Jurkat, Clone E6-1 (cell line): ENCODE results near the gene TMOD1.

Source experiments
- DNase-seq: peaks from one replicate; pipeline ENCODE4 v3.0.0-alpha.2; 2011; ENCODE audit warnings: low read depth, low spot score
- H3K4me3 ChIP-seq: 2 replicates; pipeline ENCODE4 v1.5.1; 2011; ENCODE audit warnings: mild to moderate bottlenecking, low read length, control low read depth, moderate library complexity

TMOD1 gene

DNA sequence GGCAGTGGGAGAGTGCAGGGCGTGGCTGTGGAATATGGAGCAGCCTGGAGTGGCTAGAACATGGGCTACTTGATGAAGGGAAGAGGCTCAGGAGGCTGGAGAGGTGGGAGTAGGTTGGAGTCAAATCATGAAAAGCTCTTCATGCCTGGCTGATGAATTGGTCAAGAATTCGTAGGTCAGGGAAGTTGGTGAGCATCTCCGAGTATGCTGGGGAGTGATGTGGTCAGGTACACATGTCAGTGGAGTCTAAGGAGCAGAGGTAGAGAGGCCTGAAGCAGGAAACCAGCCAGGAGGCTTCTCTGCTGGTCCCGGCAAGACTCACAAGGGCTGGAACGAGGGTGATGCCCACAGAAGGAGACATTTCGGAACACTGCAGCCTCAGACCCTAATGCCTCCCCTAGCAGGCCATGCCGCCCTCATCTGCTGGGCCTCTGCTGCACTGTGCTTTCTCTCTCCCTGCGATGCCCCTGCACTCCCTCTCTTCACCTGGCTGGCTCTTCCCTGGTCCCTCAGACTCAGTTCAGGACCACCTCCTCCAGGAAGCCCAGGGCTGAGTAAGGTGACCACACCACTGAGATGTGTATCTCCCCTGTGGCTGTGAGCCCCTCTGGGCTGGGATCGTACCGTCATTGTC lies 33.6 kb downstream of the TMOD1 start:
- no peak for DNase-seq

GRCh38 chr9:97535771-97536170 lies 34.3 kb downstream of the TMOD1 start:
- DNase-seq, result no peak
- H3K4me3 ChIP-seq, result no peak overlapping the region

More for the DNA sequence above, 33.6 kb downstream of the TMOD1 start:
- H3K4me3 ChIP-seq, result no peak overlapping the region

- no peak overlapping the region for H3K4me3 ChIP-seq
- no peak for DNase-seq
Observed at GRCh38 chr9:97536480-97536879, 35.0 kb downstream of the TMOD1 start.

DNA sequence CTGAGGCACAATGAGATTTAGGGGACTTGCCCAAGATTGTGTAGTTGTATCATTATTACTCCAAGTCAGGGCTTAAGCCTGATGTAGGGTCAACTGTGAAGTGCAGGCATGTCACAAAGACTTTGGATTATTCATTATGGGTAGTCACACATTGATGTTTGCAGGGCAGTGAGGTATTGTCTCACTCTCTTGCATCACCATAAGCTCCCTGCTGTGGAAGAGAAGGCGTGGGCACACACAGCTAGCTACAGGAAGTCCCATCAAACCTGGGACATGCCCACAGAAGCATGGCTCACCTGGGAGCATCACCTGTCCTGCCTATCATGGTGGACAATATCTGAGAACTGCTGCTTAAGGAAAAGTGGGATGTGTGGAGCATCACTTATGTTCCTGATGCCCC lies 42.1 kb downstream of the TMOD1 start:
- DNase-seq, result no peak

DNA sequence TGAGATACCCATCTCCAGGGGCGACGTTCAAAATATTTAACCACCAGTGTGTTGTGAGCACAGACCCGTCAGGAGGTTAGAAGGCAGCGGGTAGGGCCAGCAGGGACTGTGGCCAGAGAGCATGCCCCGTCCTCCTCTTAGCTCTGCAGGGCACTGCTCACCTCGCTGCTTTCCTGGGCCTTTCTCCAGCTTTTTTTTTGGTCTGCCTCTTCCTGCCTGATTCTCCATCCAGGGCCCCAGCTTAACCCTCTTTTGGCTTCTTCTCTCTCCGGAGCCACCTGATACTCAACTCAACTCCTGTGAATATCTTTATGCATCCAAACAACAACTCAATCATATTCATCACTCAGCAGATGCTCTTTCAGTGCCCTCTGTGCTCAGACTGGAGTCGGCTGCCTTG lies 44.0 kb downstream of the TMOD1 start:
- no peak for DNase-seq
- no peak overlapping the region for H3K4me3 ChIP-seq

More for the DNA sequence above, 42.1 kb downstream of the TMOD1 start:
- no peak overlapping the region for H3K4me3 ChIP-seq

GRCh38 chr9:97547098-97547829 lies 45.8 kb downstream of the TMOD1 start:
- DNase-seq, result no peak
- H3K4me3 ChIP-seq, result no peak overlapping the region

GRCh38 chr9:97548379-97548778 lies 46.9 kb downstream of the TMOD1 start:
- DNase-seq, result no peak
- H3K4me3 ChIP-seq, result no peak overlapping the region

DNA sequence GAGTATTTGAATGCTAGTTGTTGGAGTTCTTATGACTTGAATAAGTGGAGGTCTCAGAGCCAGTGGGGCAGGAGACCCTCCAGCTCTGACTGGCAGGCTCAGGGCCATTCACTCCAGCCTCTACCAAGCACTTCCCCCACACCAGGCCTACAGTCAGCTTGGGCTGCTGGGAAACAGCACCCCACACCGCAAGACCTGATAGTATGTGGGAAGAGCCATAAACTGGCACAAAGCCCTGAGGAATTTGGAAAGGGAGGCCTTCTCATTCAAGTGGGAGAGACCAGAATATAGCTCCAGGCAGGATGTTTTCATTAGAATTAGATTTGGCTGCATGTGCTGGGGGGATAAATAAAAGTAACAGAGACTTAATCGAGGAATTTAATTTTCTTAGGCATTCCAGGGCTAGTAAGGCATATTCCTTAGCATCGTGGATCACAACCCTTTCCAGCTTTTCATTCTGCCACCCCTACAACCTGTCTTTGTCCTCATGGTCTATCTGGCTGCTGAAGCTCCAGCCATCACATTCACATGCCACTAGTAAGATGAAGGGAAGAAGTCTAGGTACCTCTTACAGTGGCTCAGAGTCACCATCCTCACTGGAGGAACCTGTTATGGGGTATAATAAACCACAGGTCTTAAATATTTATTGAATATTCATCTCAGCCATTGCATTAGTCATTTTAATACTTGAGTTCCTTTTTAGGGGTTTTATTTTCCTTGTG lies 47.5 kb downstream of the TMOD1 start:
- no peak for DNase-seq
- H3K4me3 ChIP-seq, result no peak overlapping the region

DNA sequence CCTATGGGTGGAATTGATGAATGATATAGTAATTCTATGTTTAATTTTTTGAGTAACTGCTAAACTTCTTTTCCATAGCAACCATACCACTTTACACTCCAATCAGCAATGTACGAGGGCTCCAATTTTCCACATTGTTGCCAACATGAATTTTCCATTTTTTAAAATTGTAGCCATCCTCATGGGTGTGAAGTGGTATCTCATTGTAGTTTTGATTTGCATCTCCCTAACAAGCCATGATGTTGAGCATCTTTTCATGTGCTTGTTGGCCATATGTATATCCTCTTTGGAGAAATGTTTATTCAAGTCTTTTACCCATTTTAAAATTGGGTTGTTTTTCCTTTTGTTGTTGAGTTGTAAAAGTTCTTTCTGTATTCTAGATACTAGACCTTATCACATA lies 48.9 kb downstream of the TMOD1 start:
- no peak overlapping the region for H3K4me3 ChIP-seq
- DNase-seq, result no peak

DNA sequence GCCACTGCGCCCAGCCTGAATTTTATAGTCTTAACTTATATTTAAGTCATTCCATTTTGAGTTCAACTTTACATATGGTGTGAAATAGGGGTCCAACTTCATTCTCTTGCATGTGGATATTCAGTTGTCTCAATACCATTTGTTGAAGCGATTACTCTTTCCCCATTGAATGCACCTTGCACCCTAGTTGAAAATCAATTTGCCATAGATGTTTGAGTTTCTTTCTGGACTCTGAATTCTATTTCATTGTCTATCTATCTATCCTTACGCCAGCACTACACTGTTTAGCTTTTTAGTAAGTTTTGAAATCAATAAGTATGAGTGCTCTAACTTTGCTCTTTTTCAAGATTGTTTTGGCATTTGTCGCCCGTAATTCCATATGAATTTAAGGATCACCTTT lies 49.8 kb downstream of the TMOD1 start:
- no peak for DNase-seq
- H3K4me3 ChIP-seq, result no peak overlapping the region

DNA sequence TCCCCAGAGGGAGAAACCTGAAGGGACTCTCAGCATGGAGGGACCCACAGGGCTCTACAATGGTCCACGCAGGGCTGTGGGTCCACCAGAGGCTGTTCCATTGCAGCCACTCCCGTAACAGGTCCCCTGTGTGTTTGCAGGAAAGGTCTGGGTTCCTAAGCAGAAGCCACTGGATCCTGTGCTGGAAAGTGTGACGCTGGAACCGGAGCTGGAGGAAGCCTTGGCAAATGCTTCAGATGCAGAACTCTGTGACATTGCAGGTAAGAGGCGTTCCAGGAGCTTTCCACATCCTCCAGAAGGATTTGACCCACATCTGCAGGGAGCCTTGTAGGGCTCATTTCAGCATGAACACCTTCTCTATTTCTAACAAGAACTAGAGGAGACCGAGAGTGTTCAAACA lies 51.7 kb downstream of the TMOD1 start:
- H3K4me3 ChIP-seq, result no peak overlapping the region
- DNase-seq, result no peak

DNA sequence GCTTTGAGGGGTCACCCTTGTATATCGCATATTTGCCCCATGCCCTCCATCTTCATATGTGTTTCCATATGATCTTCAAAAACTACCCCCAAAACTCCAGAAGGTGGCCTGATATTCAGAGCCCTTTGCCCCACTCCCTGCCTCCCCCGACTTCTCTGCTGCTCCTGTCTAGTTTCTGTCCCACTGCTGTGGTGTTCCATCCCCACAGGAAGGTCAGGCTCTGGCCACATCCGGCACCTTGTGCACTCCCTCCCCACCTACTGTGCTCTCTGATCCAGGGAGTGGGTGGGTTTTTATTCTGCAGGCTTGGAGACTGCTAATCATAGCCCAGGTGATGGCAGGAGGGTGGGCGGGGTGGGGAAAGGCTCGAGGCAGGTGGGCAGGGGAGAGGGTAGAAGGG lies 52.4 kb downstream of the TMOD1 start:
- DNase-seq, result no peak
- no peak overlapping the region for H3K4me3 ChIP-seq

DNA sequence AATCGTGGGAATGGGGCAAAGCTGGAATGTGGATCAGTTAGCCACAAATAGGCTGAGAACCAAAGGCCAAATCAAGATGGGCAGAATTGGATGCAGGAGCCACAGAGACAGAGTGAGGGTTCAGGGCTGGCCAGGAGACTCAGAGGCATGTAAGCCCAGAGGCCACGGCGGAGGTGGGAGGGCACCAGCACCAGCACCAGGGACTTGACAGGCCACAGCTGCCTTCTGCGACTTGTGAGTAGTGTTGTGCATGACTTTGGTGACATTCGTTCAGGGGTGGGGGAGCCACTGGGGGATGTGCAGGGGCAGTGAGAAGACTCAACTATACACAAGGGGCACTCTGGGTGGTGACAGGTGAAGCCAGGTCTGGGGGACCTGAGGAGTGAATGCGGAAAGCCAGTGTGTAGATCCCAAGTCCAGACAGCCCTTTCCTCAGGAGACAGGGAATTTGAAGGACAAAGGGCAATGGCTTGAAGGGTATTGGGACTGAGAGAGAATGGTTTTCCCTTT lies 53.2 kb downstream of the TMOD1 start:
- DNase-seq, result no peak
- H3K4me3 ChIP-seq, result no peak overlapping the region

GRCh38 chr9:97555164-97555563 lies 53.7 kb downstream of the TMOD1 start:
- no peak for DNase-seq
- no peak overlapping the region for H3K4me3 ChIP-seq

DNA sequence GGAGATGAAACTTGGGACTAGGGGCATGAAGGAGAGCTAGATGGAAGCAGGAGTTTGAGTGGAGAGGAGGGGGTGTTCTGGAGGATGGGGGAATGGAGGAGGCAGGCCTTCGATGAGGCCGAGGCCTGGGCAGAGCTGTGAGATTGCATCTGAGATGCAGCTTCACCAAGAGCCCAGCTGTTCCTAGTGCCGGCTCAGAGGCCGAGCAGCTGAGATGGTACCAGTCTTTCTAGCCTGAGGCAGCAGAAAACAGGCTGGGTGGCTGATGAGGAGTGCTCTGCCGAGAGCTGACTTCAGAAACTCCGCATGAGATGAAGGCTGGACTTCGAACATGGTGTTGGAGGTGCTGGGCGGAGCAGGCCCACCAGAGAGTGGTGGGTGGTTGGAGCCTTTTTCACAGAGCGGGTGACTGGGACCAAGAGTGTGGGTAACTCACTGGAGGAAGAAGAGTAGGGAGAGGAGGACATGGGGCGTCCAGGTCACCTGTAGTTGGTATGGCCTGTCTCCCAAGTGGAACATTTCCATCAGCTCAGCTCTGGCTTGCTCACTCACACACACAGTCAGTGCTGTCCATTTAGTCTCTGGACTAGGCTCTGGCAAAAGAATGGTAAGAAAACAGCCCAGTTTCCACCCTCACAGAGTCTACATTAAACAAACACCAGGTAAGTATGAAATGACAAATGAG lies 54.7 kb downstream of the TMOD1 start:
- no peak overlapping the region for H3K4me3 ChIP-seq
- DNase-seq, result no peak

- H3K4me3 ChIP-seq, result no peak overlapping the region
- no peak for DNase-seq
Observed at GRCh38 chr9:97556721-97557605, 55.5 kb downstream of the TMOD1 start.

- DNase-seq, result no peak
- no peak overlapping the region for H3K4me3 ChIP-seq
Observed at GRCh38 chr9:97557606-97558095, 56.2 kb downstream of the TMOD1 start.

GRCh38 chr9:97558701-97559101 lies 57.2 kb downstream of the TMOD1 start:
- no peak overlapping the region for H3K4me3 ChIP-seq
- no peak for DNase-seq

- H3K4me3 ChIP-seq, result no peak overlapping the region
Observed at GRCh38 chr9:97559111-97559514, 57.6 kb downstream of the TMOD1 start.

More at GRCh38 chr9:97559111-97559514, 57.6 kb downstream of the TMOD1 start:
- no peak for DNase-seq
